Measurements from ENCODE around the gene ANKH.

Gene ANKH

GRCh38 chr5:14854799-14855198 is 16.8 kb downstream of the ANKH start:
- no peak for TF ChIP-seq CTCF (conservative IDR thresholded peaks at IDR 0.05; ENCODE audit: low read length)
- H3K4me3 ChIP-seq (ENCODE audit: low read length), result no peak overlapping the region
- DNase-seq (ENCODE audit: low read depth), result no peak

GRCh38 chr5:14853685-14854084 is 17.9 kb downstream of the ANKH start:
- DNase-seq (ENCODE audit: low read depth), result no peak
- no peak overlapping the region for H3K4me3 ChIP-seq (ENCODE audit: low read length)
- no peak for TF ChIP-seq CTCF (conservative IDR thresholded peaks at IDR 0.05; ENCODE audit: low read length)

- no peak for TF ChIP-seq CTCF (conservative IDR thresholded peaks at IDR 0.05; ENCODE audit: low read length)
- no peak overlapping the region for H3K4me3 ChIP-seq (ENCODE audit: low read length)
- DNase-seq (ENCODE audit: low read depth), result no peak
These were observed 18.8 kb downstream of the ANKH start for GRCh38 chr5:14852779-14853178.

- DNase-seq (ENCODE audit: low read depth), result no peak
- no peak for TF ChIP-seq CTCF (conservative IDR thresholded peaks at IDR 0.05; ENCODE audit: low read length)
- no peak overlapping the region for H3K4me3 ChIP-seq (ENCODE audit: low read length)
These were observed 19.5 kb downstream of the ANKH start for GRCh38 chr5:14851999-14852526.

- no peak for TF ChIP-seq CTCF (conservative IDR thresholded peaks at IDR 0.05; ENCODE audit: low read length)
These were observed 20.0 kb downstream of the ANKH start for GRCh38 chr5:14851597-14851996.

GRCh38 chr5:14851050-14851419 is 20.5 kb downstream of the ANKH start:
- no peak for DNase-seq (ENCODE audit: low read depth)
- H3K4me3 ChIP-seq (ENCODE audit: low read length), result no peak overlapping the region
- no peak for TF ChIP-seq CTCF (conservative IDR thresholded peaks at IDR 0.05; ENCODE audit: low read length)

More at GRCh38 chr5:14851597-14851996, 20.0 kb downstream of the ANKH start:
- no peak overlapping the region for H3K4me3 ChIP-seq (ENCODE audit: low read length)
- no peak for DNase-seq (ENCODE audit: low read depth)

- no peak overlapping the region for H3K4me3 ChIP-seq (ENCODE audit: low read length)
- TF ChIP-seq CTCF (conservative IDR thresholded peaks at IDR 0.05; ENCODE audit: low read length), result no peak
- DNase-seq (ENCODE audit: low read depth), result no peak
These were observed 21.0 kb downstream of the ANKH start for GRCh38 chr5:14850419-14851049.

Measured in AG10803 (cell line).